ENCODE data around the gene TMEM238.
"Not testable (repeated sequence)": the region's sequence is repeated elsewhere in the genome, so short reads cannot be mapped to it uniquely, and the experiment has no call there.

The TMEM238 gene

DNA sequence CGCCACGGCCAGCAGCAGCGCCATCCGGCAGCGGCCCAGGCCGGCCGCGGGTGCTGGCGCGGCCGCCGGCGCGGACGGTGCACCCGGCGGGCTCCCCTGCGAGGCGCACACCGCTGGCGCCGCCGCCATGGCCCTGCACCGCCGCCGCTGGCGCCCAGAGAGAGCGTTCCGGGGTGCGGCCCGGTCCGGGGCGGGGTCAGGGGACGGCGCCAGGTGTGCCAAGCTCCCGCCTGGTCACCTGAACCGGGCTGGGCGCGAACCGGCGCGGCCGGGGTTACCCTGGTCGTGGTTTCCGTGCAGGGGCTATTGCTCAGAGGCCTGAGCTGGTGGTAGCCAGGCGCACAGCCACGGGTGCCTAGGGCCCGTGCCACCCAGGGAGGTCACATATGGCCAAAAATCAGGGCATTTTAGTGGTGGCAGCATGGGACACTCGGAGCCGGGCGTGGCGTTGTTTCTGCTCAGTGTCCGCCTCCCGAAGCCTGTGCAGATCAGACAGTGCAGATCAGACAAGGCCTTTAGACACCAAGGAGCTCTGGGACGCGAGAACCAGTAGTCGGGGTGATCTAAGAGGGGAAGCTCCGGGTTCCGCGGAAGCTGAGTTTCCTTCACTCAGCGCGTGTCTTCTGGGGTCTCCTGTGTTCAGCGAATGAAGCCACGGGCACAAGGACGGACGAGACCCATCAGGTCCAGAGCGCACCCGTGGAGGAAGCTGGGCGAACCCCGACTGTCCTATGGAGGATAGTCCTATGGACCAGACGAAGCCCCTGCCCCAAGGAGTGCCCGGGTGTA, at the start of gene TMEM238:
Gene TMEM238 (minus strand): TSS at position 162 of the 789 bp plus-strand sequence. CDS start 33 bp downstream, at position 129.
- DNase-seq: no peak

DNA sequence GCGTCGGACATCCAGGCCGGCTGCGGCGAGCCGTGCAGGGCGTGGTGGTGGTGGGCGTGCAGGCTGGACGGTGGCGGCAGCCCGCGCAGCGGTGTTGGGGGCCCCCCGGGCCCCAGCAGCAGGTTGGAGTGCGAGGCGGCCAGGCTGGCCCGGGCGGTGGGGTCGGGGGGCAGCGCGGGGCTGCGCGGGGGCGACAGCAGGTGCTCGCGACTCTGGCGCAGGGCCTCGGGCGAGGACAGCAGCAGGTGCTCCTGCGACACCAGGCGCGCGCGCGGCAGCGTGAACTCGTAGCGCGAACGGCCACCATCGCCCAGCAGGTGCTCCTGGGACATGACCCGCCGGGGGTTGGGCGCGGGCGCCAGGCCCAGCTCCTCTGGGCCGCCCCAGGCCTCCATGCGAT, 49.2 kb upstream of the TMEM238 start:
- no peak for DNase-seq

DNA sequence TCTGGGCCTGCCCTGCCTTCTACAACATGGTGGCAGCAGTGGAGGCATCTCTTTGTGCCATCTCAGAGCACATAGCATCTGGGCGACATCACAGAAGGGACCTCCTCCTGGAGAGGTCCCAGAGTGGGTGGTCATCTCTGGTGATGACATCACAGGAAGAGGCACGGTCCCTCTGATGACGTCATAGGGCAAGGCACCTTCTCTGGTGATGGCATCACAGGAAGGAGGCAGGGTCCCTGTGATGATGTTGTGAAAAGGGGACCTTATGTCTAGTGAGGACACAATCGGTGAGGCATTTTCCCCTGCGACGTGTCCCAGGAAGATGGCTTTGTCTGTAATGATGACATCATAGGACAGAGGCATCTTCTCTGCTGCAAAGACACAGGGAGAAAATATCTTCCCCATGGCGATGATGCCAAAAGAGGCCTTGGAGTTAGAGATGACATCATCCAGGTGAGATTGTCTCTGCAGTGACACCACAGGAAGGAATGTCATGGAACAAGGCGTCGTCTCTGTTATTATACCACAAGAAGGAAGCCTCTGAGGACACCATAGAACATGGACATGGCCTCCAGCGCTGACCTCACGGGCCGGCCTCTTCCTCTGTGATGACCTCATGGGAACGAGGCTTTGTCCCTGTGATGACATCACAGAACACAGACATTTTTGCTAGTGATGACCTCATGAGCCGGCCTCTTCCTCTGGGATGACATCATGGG, 48.3 kb upstream of the TMEM238 start:
- DNase-seq: no peak

DNA sequence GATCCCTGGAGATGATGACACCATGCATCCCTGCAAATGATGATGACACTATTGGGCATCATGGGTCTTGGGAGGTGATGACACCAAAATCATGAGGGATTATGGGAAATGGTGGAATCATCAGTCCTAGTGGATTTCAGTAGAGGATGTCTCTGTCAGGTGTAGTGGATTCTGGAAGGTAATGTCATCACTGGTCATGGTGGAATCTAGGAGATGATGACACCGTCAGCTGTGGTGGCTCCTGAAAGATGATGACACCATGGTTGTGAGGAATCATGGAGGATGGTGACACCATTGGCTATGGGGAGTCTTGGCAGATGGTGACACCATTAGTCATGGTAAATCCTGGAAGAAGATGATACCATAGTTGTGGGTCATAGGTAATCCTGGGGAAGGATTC, 47.1 kb upstream of the TMEM238 start:
- DNase-seq: no peak

GRCh38 chr19:55426042-55426441, 42.0 kb upstream of the TMEM238 start:
- no peak for DNase-seq

DNA sequence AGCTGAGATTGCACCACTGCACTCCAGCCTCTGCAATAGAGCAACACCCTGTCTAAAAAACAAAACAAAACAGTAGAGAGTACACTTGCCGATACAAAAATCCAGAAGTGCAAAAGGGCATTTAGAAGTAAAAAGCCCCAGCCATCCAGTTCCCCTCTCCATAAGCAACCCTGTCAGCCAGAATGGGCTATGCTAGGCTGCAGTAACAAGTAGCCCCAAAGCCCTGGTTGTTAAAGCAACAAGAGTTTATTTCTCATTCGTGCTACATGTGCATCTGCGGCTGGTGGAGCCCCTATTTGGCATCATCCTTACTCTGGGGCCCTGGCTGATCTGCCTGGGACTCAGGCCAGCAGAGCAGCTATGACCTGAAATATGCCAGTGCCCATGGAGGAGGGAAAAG, 40.4 kb upstream of the TMEM238 start:
- DNase-seq: no peak

- no peak for DNase-seq
Measured at GRCh38 chr19:55423225-55424005, 39.3 kb upstream of the TMEM238 start.

DNA sequence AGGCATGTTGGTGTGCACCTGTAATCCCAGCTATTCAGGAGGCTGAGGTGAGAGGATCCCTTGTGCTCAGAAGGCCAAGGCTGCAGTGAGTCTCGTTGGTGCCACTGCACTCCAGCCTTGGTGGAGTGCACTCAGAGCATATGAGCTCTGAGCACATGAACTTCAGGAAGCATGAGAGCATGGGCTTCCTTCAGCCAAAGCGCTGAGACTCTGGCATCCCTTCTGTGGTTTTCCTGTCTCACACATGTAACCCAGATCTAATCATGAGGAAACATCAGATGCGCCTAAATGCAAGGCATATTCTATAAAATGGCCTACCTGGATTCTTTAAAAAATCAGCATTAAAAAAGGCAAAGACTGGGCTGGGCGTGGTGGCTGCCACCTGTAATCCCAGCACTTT, 37.2 kb upstream of the TMEM238 start:
- DNase-seq: not testable (repeated sequence)

GRCh38 chr19:55419624-55420236, 35.6 kb upstream of the TMEM238 start:
- no peak for DNase-seq

GRCh38 chr19:55419103-55419502, 35.0 kb upstream of the TMEM238 start:
- no peak for DNase-seq

DNA sequence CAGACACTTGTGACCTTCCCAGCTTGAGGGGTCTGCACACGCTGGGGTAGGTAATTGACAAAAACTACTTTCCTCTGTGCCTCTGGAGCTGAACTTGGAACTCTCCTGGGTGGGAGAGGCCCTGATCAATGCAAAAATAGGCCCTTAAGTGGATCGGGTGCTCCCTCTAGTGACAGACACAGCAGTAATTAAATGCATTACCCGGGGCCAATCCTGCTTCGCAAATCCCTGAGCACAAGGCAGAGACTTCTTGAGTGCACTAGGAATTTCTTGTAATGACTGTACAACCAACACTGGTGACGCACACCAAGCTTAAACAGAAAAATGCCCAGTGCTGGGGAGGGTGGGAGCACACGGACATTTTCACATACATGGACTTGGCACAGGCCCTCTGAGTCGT, 34.1 kb upstream of the TMEM238 start:
- peak; percentile 44 for DNase-seq

GRCh38 chr19:55410168-55410567, 26.1 kb upstream of the TMEM238 start:
- no peak for DNase-seq

DNA sequence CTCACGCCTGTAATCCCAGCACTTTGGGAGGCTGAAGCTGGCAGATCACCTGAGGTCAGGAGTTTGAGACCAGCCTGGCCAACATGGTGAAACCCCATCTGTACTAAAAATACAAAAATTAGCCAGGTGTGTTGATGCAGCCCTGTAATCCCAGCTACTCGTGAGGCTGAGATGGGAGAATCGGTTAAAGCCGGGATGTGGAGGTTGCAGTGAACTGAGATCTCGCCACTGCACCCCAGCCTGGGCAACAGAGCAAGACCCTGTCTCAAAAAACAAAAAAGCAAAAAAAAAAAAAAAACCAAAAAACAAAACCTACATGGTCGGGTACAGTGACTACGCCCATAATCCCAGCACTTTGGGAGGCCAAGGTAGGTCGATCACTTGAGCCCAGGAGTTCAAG, 25.1 kb upstream of the TMEM238 start:
- not testable (repeated sequence) for DNase-seq

GRCh38 chr19:55408533-55408872, 24.4 kb upstream of the TMEM238 start:
- DNase-seq: no peak

- peak; percentile 98 for DNase-seq
Measured at GRCh38 chr19:55407800-55408532, 23.9 kb upstream of the TMEM238 start.

GRCh38 chr19:55407550-55407799, 23.4 kb upstream of the TMEM238 start, which contains the start of gene UBE2S:
Gene UBE2S (minus strand): TSS chr19:55407788. CDS start chr19:55407589, 199 bp downstream.
- DNase-seq: not testable (repeated sequence)

DNA sequence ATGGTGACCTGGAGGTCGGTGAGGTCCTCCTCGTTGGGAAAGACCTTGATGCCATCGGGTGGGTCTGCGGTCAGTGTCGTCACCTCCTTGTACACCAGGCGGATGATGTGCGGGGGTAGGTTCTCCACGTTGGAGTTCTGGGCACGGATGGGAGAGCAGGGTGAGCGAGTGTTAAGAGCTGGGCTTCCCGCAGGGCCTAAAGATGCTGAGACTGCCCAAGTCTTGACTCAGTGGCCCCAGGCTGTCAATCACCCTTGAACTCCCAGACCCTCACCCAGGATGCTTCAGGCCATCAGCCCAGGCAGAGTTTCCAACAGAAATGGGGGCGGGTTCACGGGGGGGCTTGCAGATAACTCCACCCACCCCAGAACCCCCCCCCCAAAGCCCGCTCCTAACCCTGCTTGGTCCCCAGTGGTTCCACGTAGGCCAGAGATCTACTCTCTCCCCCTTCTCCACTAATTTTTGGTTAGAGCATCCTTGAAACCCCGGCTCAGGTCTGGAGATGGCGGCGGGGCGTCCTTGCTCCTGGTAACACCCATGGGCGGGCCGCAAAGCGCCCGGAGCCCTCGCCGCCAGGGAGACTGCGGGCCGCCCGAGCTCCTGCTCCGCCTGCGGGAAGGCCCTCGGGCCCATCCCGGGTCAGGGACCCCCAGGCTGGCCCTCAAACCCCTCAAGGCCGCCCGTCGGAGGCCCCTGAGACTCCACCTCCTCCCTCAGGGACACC, 22.9 kb upstream of the TMEM238 start:
- no peak for DNase-seq

DNA sequence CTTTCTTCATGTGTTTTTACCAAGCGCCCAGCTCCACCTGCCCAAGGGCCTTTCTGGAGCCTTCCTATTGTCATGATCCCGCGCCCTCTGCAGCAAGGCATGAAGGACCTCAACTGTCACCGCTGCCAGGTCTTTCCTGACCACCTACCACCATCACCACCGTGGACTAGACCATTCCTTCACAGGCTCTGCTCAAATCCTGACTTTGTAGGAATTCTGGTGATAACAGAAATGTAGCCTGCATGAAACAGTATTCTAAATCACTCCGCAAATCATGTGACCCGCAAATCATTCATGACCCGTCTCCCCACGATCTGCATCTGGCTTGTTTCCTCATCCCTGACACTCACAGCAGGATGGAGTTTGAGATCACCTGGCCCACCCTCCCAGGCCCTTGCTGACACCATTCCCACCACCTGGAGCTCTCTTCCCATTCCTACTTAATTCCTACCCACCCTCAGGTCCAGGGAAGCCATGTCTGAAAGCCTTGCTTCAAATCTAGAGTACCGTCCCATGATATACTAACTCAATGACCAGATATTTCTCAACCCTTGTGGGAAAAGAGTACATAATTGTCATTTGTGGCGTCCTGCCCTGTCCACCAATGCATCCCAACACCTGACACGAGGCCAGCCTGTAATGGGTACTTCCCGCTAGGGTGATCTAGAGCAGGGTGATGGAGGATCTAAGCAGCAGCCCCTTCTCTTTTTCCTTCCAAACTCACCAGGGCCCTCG, 22.2 kb upstream of the TMEM238 start:
- no peak for DNase-seq

GRCh38 chr19:55405638-55406037, 21.5 kb upstream of the TMEM238 start:
- no peak for DNase-seq

DNA sequence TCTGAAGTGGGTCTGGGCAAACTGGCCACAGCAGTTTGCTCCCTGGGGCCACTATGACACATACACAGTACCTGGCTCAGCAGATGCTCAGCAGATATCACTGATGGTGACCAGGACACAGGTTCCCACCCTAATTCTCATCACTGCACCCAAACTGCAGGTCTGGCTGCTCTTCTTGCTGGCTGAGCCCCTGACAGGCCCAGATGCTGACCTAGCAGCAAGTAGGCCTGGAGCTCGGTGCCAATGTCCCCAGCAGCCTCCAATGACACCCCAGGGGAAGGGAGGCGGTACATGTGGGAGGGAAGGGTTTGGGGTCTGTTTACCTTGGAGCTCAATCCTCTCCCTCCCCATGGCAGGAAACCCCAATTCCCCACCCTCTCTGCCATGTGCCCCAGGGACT, 18.4 kb upstream of the TMEM238 start:
- no peak for DNase-seq

DNA sequence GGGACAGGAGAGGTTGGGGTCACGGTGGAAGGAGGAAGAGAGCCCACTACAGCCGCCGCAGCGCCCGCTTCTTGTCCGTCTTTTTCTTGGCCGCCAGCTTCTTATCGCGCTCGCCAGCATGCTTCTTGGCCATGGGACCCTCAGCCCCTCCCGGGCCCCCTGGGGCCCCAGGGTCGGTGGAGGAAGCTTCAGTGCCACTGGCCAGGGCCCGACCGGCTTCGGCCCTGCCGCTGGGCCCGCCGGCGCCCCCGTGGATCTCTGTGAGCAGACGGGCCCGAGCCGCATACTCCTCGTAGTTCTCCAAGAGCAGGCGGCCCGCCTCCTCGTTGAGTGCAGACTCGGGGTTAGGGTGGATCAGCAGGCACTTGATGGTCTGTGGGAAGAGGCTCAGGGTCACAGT, 17.3 kb upstream of the TMEM238 start:
- not testable (repeated sequence) for DNase-seq
